HepG2 (cell line): ENCODE results near the gene ACKR3. TPM values are rescaled to one million over a fixed set of nuclear protein-coding genes. Genes with fewer than 3 reads are reported as not detected.

Experiments
- ATAC-seq: fragments of 200-7000 bp; cut with Tn5 transposase; 3 replicates; pipeline ENCODE4 v1.9.1; 2020; ENCODE audit warnings: mild to moderate bottlenecking, moderate library complexity
- BruUV-seq: library from RNA; stranded (reverse); fragments of 400-500 nt; replicated peaks from 2 replicates; lab custom pipeline; 2021; lab: Mats Ljungman, UMichigan
- CTCF ChIA-PET: fragments of 300-600 bp; formaldehyde crosslinking; extraction: SDS; loops from one replicate; lab custom pipeline; 2021; ENCODE audit warnings: low total read pairs, inconsistent platforms, low intra/inter-chr PET ratio; lab: Yijun Ruan, JAX
- POLR2A ChIA-PET: fragments of 350-600 bp; sonication (Branson Sonifier 250); formaldehyde crosslinking; loops from one replicate; lab custom pipeline; 2020; ENCODE audit warnings: antibody characterized with exemption, inconsistent platforms; lab: Yijun Ruan, JAX
- DNase-seq: peaks from one replicate; pipeline ENCODE4 v3.0.0-alpha.2; 2015; ENCODE audit warnings: low spot score
- FAIRE-seq: peaks from 3 replicates; lab custom pipeline; 2011; peaks lifted over from hg19 to GRCh38; lab: Jason Lieb, UNC
- H2AFZ ChIP-seq: one replicate; pipeline ENCODE4 v1.6.1; 2011; ENCODE audit warnings: low read length, inconsistent platforms
- H3K27ac ChIP-seq: fragments of 300-600 bp; 3 replicates; pipeline ENCODE4 v1.8.0; 2011; ENCODE audit warnings: mixed run types, mild to moderate bottlenecking, mixed read lengths, low read length, inconsistent platforms; ENCODE audit not compliant: insufficient read depth; ENCODE audit errors: extremely low read length
- H3K27me3 ChIP-seq, 2 experiments: fragments of 200-600 bp in 1 of 2; 2 replicates in 1 of 2; 3 replicates in 1 of 2; pipeline versions ENCODE4 v1.6.0 to v1.8.0; 2011; ENCODE audit warnings: low read length in 2 of 2, mild to moderate bottlenecking in 2 of 2, moderate library complexity in 2 of 2, inconsistent platforms in 1 of 2; ENCODE audit not compliant: insufficient read depth in 2 of 2, control insufficient read depth in 1 of 2
- H3K36me3 ChIP-seq, 2 experiments: fragments of 200-600 bp in 1 of 2; replicated peaks in 1 of 2; 2 replicates in 1 of 2; 3 replicates in 1 of 2; pipeline versions ENCODE4 v1.5.1 to v1.8.0; 2011; ENCODE audit warnings: low read length in 2 of 2, inconsistent platforms in 1 of 2; ENCODE audit not compliant: insufficient read depth in 2 of 2, control insufficient read depth in 1 of 2
- H3K4me1 ChIP-seq: 2 replicates; pipeline ENCODE4 v1.5.1; 2012; ENCODE audit warnings: low read length, inconsistent platforms; ENCODE audit not compliant: insufficient read depth
- H3K4me2 ChIP-seq: 2 replicates; pipeline ENCODE4 v1.6.0; 2011; ENCODE audit warnings: low read depth, low read length, inconsistent platforms
- H3K4me3 ChIP-seq, 3 experiments: fragments of 200-600 bp in 1 of 3; sonication (generic), shearing (Covaris generic) in 1 of 3; replicated peaks in 1 of 3; 2 replicates each; pipeline ENCODE4 v1.5.1; 2011 to 2016; ENCODE audit warnings: low read length in 3 of 3, inconsistent platforms in 2 of 3, low read depth in 2 of 3, mild to moderate bottlenecking in 2 of 3, control low read depth in 1 of 3, mixed read lengths in 1 of 3; ENCODE audit not compliant: insufficient read depth in 1 of 3
- H3K79me2 ChIP-seq: one replicate; pipeline ENCODE4 v1.6.1; 2011; ENCODE audit warnings: low read length, inconsistent platforms; ENCODE audit not compliant: insufficient read depth
- H3K9ac ChIP-seq: 2 replicates; pipeline ENCODE4 v1.6.0; 2011; ENCODE audit warnings: mild to moderate bottlenecking, low read depth, low read length, inconsistent platforms; ENCODE audit not compliant: insufficient read depth
- H3K9me3 ChIP-seq: 2 replicates; pipeline ENCODE4 v1.5.1; 2012; ENCODE audit warnings: mild to moderate bottlenecking, low read length
- H4K20me1 ChIP-seq: 2 replicates; pipeline ENCODE4 v1.6.0; 2011; ENCODE audit warnings: inconsistent platforms, mild to moderate bottlenecking, low read length, moderate library complexity; ENCODE audit not compliant: insufficient read depth
- FOXO4 ChIP-seq: sonication (generic); formaldehyde crosslinking; conservative IDR thresholded peaks from 2 replicates; pipeline ENCODE4 v1.8.1; 2023; ENCODE audit warnings: missing genetic modification reagents
- HHEX ChIP-seq: IDR thresholded peaks from 2 replicates; pipeline ENCODE4 v1.6.1; 2016; ENCODE audit warnings: control low read depth
- HOXA3 ChIP-seq: sonication (generic); formaldehyde crosslinking; IDR thresholded peaks from 2 replicates; pipeline ENCODE4 v1.5.0; 2020; ENCODE audit warnings: missing genetic modification reagents
- KMT2B ChIP-seq: IDR thresholded peaks from 2 replicates; pipeline ENCODE4 v1.6.1; 2016; ENCODE audit warnings: missing genetic modification reagents, missing compliant biosample characterization
- MBD4 ChIP-seq: IDR thresholded peaks from 2 replicates; pipeline ENCODE4 v1.6.1; 2012; ENCODE audit warnings: low read length, inconsistent platforms, borderline replicate concordance
- MEF2D ChIP-seq: sonication (generic); formaldehyde crosslinking; IDR thresholded peaks from 2 replicates; pipeline ENCODE4 v1.5.1; 2020; ENCODE audit warnings: mild to moderate bottlenecking, missing genetic modification reagents
- MNT ChIP-seq: fragments of 450-650 bp; IDR thresholded peaks from 2 replicates; pipeline ENCODE4 v1.6.1; 2016
- NFIC ChIP-seq: IDR thresholded peaks from 2 replicates; pipeline ENCODE4 v1.6.1; 2012; ENCODE audit warnings: mild to moderate bottlenecking, low read length, inconsistent platforms
- TGIF2 ChIP-seq: IDR thresholded peaks from 2 replicates; pipeline ENCODE4 v1.6.1; 2016; ENCODE audit warnings: control low read depth, missing compliant biosample characterization
- ZBTB34 ChIP-seq: sonication (generic); formaldehyde crosslinking; IDR thresholded peaks from 2 replicates; pipeline ENCODE4 v1.8.0; 2022; ENCODE audit warnings: mild to moderate bottlenecking, missing genetic modification reagents
- ZNF10 ChIP-seq: sonication (generic); formaldehyde crosslinking; IDR thresholded peaks from 2 replicates; pipeline ENCODE4 v1.4.0; 2020; ENCODE audit warnings: mild to moderate bottlenecking, low read depth, missing genetic modification reagents, borderline replicate concordance
- ZNF552 ChIP-seq: sonication (generic); formaldehyde crosslinking; IDR thresholded peaks from 2 replicates; pipeline ENCODE4 v1.9.0; 2022; ENCODE audit warnings: missing genetic modification reagents, mild to moderate bottlenecking, borderline replicate concordance
- ZNF616 ChIP-seq: sonication (generic); formaldehyde crosslinking; IDR thresholded peaks from 2 replicates; pipeline ENCODE4 v1.5.0; 2020; ENCODE audit warnings: low read depth, mild to moderate bottlenecking, missing genetic modification reagents
- WGBS: methylation state at CpG from one replicate; pipeline ENCODE4 v1.1.6; 2017; ENCODE audit warnings: low lambda C conversion rate; 5-methylcytosine and 5-hydroxymethylcytosine counted together
- in situ Hi-C: cut with HindIII; loops from 2 replicates; pipeline ENCODE4 v1.10.0; 2017; ENCODE audit warnings: low pct_unique_long_range_greater_than_20kb; ENCODE audit not compliant: extremely low pct_ligation_motif_present
- intact Hi-C: fragments of 100-400 bp; cut with micrococcal nuclease; formaldehyde crosslinking; loops from one replicate; pipeline ENCODE4 v1.10.0; 2022; ENCODE audit not compliant: unreplicated experiment
- polyA plus RNA-seq, 8 experiments: library from polyadenylated mRNA; depleted of rRNA in 3 of 8; stranded (reverse) in 7 of 8; unstranded in 1 of 8; fragments of >200 nt; fragmentation: Illumina TruSeq in 4 of 8; extraction: Trizol in 4 of 8; gene quantifications; 2 replicates each; pipeline versions ENCODE4 v1.2.1 to v1.2.3, GENCODE V29; 2011 to 2016; ENCODE audit warnings: low read depth in 4 of 8, missing spikeins in 1 of 8, mixed read lengths in 1 of 8; ENCODE audit not compliant: insufficient read depth in 1 of 8
- total RNA-seq, 5 experiments: library from RNA; depleted of rRNA; stranded (reverse); fragments of >200 nt; fragmentation: Illumina TruSeq; extraction: Trizol; gene quantifications; 2 replicates each; pipeline ENCODE4 v1.2.3, GENCODE V29; 2016; ENCODE audit warnings: low read depth in 1 of 5
- TF ChIP-seq, protein P1 (sequence below): sonication (generic); formaldehyde crosslinking; IDR thresholded peaks from 2 replicates; pipeline ENCODE4 v1.5.0; 2020; ENCODE audit warnings: mild to moderate bottlenecking, low read depth, missing genetic modification reagents, borderline replicate concordance

ACKR3 gene
- total and polyA plus RNA-seq, 2 of the 13 experiments (the other 11 are each of a cell fraction or from before 2014, with no cell fraction given), result not detected

GRCh38 chr2:236619910-236620612 lies 50.4 kb downstream of the ACKR3 start:
- Histone ChIP-seq H4K20me1 (no peaks in the 10 kb centered on the region), H3K4me3 (no peak overlapping the region), H3K27me3 (peaks cover 4 to 53% of the 10 kb centered on the region in 2 experiments; a peak in 3 of 5 replicates), H3K9me3 (no peaks in the 10 kb centered on the region), H3K4me1 (no peaks in the 10 kb centered on the region), H3K27ac (no peak overlapping the region), H3K36me3 (no peaks in the 10 kb centered on the region), H3K9ac (no peak overlapping the region), H2AFZ (no peak overlapping the region), H3K79me2 (no peaks in the 10 kb centered on the region), H3K4me2 (no peak overlapping the region)
- no TSS peak for BruUV-seq
- ATAC-seq (no peak), DNase-seq (no peak), FAIRE-seq (no peak)
- POLR2A ChIA-PET, result no interaction called here
- TF ChIP-seq ZNF10 (CRISPR knock-in tag) (no peak), HHEX (CRISPR knock-in tag) (no peak), MNT (no peak), ZNF552 (CRISPR knock-in tag) (no peak)
- intact Hi-C loops (no loop called here), in situ Hi-C loops (no loop called here)
- CTCF ChIA-PET, result no interaction called here
- WGBS, result 6% methylated on average over 5 of the region's 5 CpGs

DNA sequence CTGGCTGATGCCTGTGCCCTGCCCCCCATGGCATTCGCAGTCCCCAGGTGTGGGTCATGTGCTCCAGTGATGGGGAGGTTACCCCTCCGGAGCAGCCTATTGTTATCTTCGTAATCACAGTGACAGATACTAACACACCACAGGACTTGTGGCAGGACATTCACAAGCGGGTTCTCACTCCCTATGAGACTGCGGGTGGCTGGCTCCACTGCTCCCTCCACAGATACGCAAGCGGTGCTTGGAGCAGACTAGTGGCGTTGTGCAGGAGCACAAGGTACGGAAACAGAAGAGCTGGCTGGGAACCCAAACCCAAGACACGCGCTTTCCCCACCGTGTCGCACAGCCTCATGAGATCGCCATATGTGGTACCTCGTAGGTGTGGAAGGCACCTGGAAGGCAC lies 52.2 kb downstream of the ACKR3 start:
- no peak overlapping the region for H3K9ac ChIP-seq
- FAIRE-seq (no peak), ATAC-seq (no peak), DNase-seq (no peak)
- H4K20me1 ChIP-seq, result no peaks in the 10 kb centered on the region
- ChIA-PET POLR2A (no interaction called here), CTCF (no interaction called here)
- H3K27me3 ChIP-seq, result peaks cover 4 to 40% of the 10 kb centered on the region in 2 experiments; a peak in 3 of 5 replicates
- H3K9me3 ChIP-seq, result no peaks in the 10 kb centered on the region
- in situ Hi-C loops (no loop called here), intact Hi-C loops (no loop called here)
- H3K79me2 ChIP-seq, result no peaks in the 10 kb centered on the region
- H3K27ac ChIP-seq, result no peak overlapping the region
- no peaks in the 10 kb centered on the region for H3K36me3 ChIP-seq
- WGBS, result 47% methylated on average over 15 of the region's 15 CpGs
- no TSS peak for BruUV-seq
- H3K4me1 ChIP-seq, result no peaks in the 10 kb centered on the region
- no peak overlapping the region for H2AFZ ChIP-seq
- H3K4me2 ChIP-seq, result no peak overlapping the region
- H3K4me3 ChIP-seq, result no peak overlapping the region
- TF ChIP-seq FOXO4 (CRISPR knock-in tag) (no peak), ZNF616 (no peak), ZBTB34 (CRISPR knock-in tag) (no peak), TGIF2 (CRISPR knock-in tag) (no peak), MEF2D (CRISPR knock-in tag) (no peak), MBD4 (no peak), KMT2B (no peak), HOXA3 (CRISPR knock-in tag) (no peak), NFIC (no peak)
- TF ChIP-seq, protein P1, sequence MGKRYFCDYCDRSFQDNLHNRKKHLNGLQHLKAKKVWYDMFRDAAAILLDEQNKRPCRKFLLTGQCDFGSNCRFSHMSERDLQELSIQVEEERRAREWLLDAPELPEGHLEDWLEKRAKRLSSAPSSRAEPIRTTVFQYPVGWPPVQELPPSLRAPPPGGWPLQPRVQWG, result no peak
